ENCODE measurements around the gene ALG6. TPM values are rescaled to one million over a fixed set of nuclear protein-coding genes. Genes with fewer than 3 reads are reported as not detected.
A peak's percentile ranks its signal among the peaks of the same experiment; 100 is the strongest.

Gene ALG6
- total and polyA plus RNA-seq, 2 of the 13 experiments (the other 11 are each of a cell fraction or from before 2014, with no cell fraction given), result 6.8 to 8.1 TPM

DNA sequence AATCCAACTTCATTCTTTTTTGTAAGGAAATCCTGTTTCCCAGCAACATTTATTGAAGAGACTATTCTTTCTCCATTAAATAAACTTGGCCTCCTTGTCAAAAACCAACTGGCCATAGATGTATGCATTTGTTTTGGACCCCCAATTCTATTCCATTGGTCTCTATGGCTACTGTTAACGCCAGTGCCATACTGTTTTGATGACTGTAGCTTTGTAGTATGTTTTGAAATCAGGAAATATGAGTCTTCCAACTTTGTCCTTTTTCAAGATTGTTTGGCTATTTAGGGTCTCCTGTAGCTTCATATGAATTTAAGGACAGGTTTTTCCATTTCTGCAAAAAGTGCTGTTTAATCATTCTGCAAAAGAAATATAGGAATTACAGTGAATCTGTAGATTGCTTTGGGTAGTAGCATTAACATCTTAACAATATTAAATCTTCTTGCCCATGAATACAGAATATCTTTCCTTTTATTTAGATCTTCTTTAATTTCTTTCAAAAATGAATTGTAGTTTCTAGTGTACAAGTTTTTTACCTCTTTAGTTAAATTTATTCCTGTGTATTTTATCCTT lies 94.3 kb downstream of the ALG6 start:
- ChIA-PET CTCF (ENCODE audit: low intra/inter-chr PET ratio, low total read pairs) (no interaction called here), POLR2A (no interaction called here)
- intact Hi-C loops (cut with micrococcal nuclease; ENCODE audit: unreplicated experiment) (no loop called here), in situ Hi-C loops (cut with HindIII; ENCODE audit: extremely low pct_ligation_motif_present, low pct_unique_long_range_greater_than_20kb) (no loop called here)
- H3K4me2 ChIP-seq (ENCODE audit: low read depth, low read length), result no peak overlapping the region
- H3K4me3 ChIP-seq (replicated peaks in 1 of 3; ENCODE audit: insufficient read depth in 1 of 3, low read depth in 2 of 3, low read length in 3 of 3), result no peak overlapping the region
- TF ChIP-seq KDM1A (CRISPR knock-in tag; IDR thresholded peaks at IDR 0.05), result 0 out of 2 replicates have a peak, but pooled peaks have one; percentile 27
- TF ChIP-seq CHD4 (IDR thresholded peaks at IDR 0.05; ENCODE audit: borderline replicate concordance, low read length), result peak; percentile 95; the same call in 1 of the 2 replicates
- TF ChIP-seq STAG1 (CRISPR knock-in tag; IDR thresholded peaks at IDR 0.05), result no peak
- no peaks in the 10 kb centered on the region for H3K36me3 ChIP-seq (replicated peaks in 1 of 2; ENCODE audit: control insufficient read depth in 1 of 2, insufficient read depth in 2 of 2, low read length in 2 of 2)
- no peak overlapping the region for H3K9ac ChIP-seq (ENCODE audit: insufficient read depth, low read depth, low read length)
- no TSS peak for BruUV-seq (replicated peaks)
- no peak overlapping the region for H2AFZ ChIP-seq (ENCODE audit: low read length)
- no peak for DNase-seq (ENCODE audit: low spot score)
- H3K9me3 ChIP-seq (ENCODE audit: low read length), result peaks cover 13% of the 10 kb centered on the region
- 97% methylated on average over 1 of the region's 1 CpG for WGBS (ENCODE audit: low lambda C conversion rate)
- H3K27ac ChIP-seq (ENCODE audit: extremely low read length, insufficient read depth, low read length), result no peak overlapping the region
- no peak for ATAC-seq
- no peaks in the 10 kb centered on the region for H3K4me1 ChIP-seq (ENCODE audit: insufficient read depth, low read length)
- H3K27me3 ChIP-seq (ENCODE audit: control insufficient read depth in 1 of 2, insufficient read depth in 2 of 2, low read length in 2 of 2), result no peaks in the 10 kb centered on the region
- FAIRE-seq, result no peak
- H3K79me2 ChIP-seq (ENCODE audit: insufficient read depth, low read length), result no peaks in the 10 kb centered on the region
- no peaks in the 10 kb centered on the region for H4K20me1 ChIP-seq (ENCODE audit: insufficient read depth, low read length)

DNA sequence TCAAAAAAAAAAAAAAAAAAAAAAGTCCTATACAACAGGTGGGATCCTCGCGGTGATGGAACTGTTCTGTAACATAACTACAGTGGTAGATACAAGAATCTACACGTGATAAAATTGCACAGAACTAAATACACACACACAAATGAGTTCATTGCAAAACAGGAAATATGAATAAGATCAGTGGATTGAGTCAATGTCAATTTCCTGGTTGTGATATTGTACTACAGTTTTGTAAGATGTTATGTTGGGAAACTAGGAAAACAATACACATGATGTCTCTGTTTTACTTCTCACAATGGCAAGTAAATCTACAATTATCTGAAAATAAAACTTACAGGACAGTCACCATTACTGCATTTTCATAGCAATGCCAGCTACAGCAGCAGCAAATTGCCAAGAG lies 95.8 kb downstream of the ALG6 start:
- FAIRE-seq (no peak), ATAC-seq (no peak), DNase-seq (ENCODE audit: low spot score) (no peak)
- in situ Hi-C loops (cut with HindIII; ENCODE audit: extremely low pct_ligation_motif_present, low pct_unique_long_range_greater_than_20kb) (no loop called here), intact Hi-C loops (cut with micrococcal nuclease; ENCODE audit: unreplicated experiment) (no loop called here)
- Histone ChIP-seq H3K9ac (ENCODE audit: insufficient read depth, low read depth, low read length) (no peak overlapping the region), H3K36me3 (replicated peaks in 1 of 2; ENCODE audit: control insufficient read depth in 1 of 2, insufficient read depth in 2 of 2, low read length in 2 of 2) (no peaks in the 10 kb centered on the region), H2AFZ (ENCODE audit: low read length) (no peak overlapping the region), H3K27me3 (ENCODE audit: control insufficient read depth in 1 of 2, insufficient read depth in 2 of 2, low read length in 2 of 2) (no peaks in the 10 kb centered on the region), H4K20me1 (ENCODE audit: insufficient read depth, low read length) (no peaks in the 10 kb centered on the region), H3K9me3 (ENCODE audit: low read length) (peaks cover 13% of the 10 kb centered on the region), H3K4me3 (replicated peaks in 1 of 3; ENCODE audit: insufficient read depth in 1 of 3, low read depth in 2 of 3, low read length in 3 of 3) (no peak overlapping the region), H3K79me2 (ENCODE audit: insufficient read depth, low read length) (no peaks in the 10 kb centered on the region), H3K4me2 (ENCODE audit: low read depth, low read length) (no peak overlapping the region), H3K27ac (ENCODE audit: extremely low read length, insufficient read depth, low read length) (no peak overlapping the region), H3K4me1 (ENCODE audit: insufficient read depth, low read length) (no peaks in the 10 kb centered on the region)
- ChIA-PET CTCF (ENCODE audit: low intra/inter-chr PET ratio, low total read pairs) (no interaction called here), POLR2A (no interaction called here)
- WGBS (ENCODE audit: low lambda C conversion rate), result 96% methylated on average over 3 of the region's 3 CpGs
- TF ChIP-seq, protein P1, sequence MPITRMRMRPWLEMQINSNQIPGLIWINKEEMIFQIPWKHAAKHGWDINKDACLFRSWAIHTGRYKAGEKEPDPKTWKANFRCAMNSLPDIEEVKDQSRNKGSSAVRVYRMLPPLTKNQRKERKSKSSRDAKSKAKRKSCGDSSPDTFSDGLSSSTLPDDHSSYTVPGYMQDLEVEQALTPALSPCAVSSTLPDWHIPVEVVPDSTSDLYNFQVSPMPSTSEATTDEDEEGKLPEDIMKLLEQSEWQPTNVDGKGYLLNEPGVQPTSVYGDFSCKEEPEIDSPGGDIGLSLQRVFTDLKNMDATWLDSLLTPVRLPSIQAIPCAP (CRISPR knock-in tag; IDR thresholded peaks at IDR 0.05; ENCODE audit: low read depth), result no peak
- TF ChIP-seq ZBTB1 (CRISPR knock-in tag; IDR thresholded peaks at IDR 0.05; ENCODE audit: borderline replicate concordance) (no peak), RORA (CRISPR knock-in tag; IDR thresholded peaks at IDR 0.05) (no peak), CC2D1A (CRISPR knock-in tag; IDR thresholded peaks at IDR 0.05) (no peak), ZNF607 (CRISPR knock-in tag; IDR thresholded peaks at IDR 0.05; ENCODE audit: borderline replicate concordance) (no peak), POLR2AphosphoS2 (IDR thresholded peaks at IDR 0.05; ENCODE audit: low read depth, low read length) (no peak)
- TF ChIP-seq, protein P2, sequence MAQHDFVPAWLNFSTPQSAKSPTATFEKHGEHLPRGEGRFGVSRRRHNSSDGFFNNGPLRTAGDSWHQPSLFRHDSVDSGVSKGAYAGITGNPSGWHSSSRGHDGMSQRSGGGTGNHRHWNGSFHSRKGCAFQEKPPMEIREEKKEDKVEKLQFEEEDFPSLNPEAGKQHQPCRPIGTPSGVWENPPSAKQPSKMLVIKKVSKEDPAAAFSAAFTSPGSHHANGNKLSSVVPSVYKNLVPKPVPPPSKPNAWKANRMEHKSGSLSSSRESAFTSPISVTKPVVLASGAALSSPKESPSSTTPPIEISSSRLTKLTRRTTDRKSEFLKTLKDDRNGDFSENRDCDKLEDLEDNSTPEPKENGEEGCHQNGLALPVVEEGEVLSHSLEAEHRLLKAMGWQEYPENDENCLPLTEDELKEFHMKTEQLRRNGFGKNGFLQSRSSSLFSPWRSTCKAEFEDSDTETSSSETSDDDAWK (CRISPR knock-in tag; IDR thresholded peaks at IDR 0.05), result no peak
- TF ChIP-seq, protein P3, sequence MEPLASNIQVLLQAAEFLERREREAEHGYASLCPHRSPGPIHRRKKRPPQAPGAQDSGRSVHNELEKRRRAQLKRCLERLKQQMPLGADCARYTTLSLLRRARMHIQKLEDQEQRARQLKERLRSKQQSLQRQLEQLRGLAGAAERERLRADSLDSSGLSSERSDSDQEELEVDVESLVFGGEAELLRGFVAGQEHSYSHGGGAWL (CRISPR knock-in tag; IDR thresholded peaks at IDR 0.05), result no peak
- TF ChIP-seq, protein P4, sequence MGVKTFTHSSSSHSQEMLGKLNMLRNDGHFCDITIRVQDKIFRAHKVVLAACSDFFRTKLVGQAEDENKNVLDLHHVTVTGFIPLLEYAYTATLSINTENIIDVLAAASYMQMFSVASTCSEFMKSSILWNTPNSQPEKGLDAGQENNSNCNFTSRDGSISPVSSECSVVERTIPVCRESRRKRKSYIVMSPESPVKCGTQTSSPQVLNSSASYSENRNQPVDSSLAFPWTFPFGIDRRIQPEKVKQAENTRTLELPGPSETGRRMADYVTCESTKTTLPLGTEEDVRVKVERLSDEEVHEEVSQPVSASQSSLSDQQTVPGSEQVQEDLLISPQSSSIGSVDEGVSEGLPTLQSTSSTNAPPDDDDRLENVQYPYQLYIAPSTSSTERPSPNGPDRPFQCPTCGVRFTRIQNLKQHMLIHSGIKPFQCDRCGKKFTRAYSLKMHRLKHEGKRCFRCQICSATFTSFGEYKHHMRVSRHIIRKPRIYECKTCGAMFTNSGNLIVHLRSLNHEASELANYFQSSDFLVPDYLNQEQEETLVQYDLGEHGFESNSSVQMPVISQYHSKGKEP (CRISPR knock-in tag; IDR thresholded peaks at IDR 0.05), result no peak
- no TSS peak for BruUV-seq (replicated peaks)
